ENCODE results near the gene ACP3. TPM values are rescaled to one million over a fixed set of nuclear protein-coding genes. Genes with fewer than 3 reads are reported as not detected.

Gene ACP3
- total and polyA plus RNA-seq, 12 donors, result 0.48 to 30.8 (median 7.4) TPM

GRCh38 chr3:132405609-132406299 lies 88.5 kb downstream of the ACP3 start:
- no peak for TF ChIP-seq CTCF (IDR thresholded peaks at IDR 0.05)
- TF ChIP-seq POLR2A (IDR thresholded peaks at IDR 0.05), result no peak
- Histone ChIP-seq H3K4me3 (no peak overlapping the region), H3K27me3 (no peaks in the 10 kb centered on the region), H3K4me1 (replicated peaks in 1 of 2) (peaks cover 9 to 24% of the 10 kb centered on the region in 2 donors), H3K27ac (peak overlapping the region in 3 of 5 donors; percentile 2 to 48 (median 20)), H3K36me3 (replicated peaks in 1 of 2) (no peaks in the 10 kb centered on the region), H3K9me3 (replicated peaks in 1 of 3) (no peaks in the 10 kb centered on the region)
- 77 to 83% (median 79%) methylated on average over 4 of the region's 4 CpGs for WGBS, 4 donors
- intact Hi-C loops (cut with DNase I), result no loop called here
- no peak for DNase-seq

GRCh38 chr3:132406587-132406986 lies 89.4 kb downstream of the ACP3 start:
- Histone ChIP-seq H3K27me3 (no peaks in the 10 kb centered on the region), H3K9me3 (replicated peaks in 1 of 3) (no peaks in the 10 kb centered on the region), H3K36me3 (replicated peaks in 1 of 2) (no peaks in the 10 kb centered on the region), H3K27ac (no peak overlapping the region), H3K4me3 (no peak overlapping the region), H3K4me1 (replicated peaks in 1 of 2) (peaks cover 9 to 24% of the 10 kb centered on the region in 2 donors)
- no peak for DNase-seq
- intact Hi-C loops (cut with DNase I), result no loop called here
- 94 to 97% (median 96%) methylated on average over 2 of the region's 2 CpGs for WGBS, 4 donors
- TF ChIP-seq POLR2A (IDR thresholded peaks at IDR 0.05) (no peak), CTCF (IDR thresholded peaks at IDR 0.05) (no peak)

GRCh38 chr3:132407025-132407424 lies 89.8 kb downstream of the ACP3 start:
- H3K4me3 ChIP-seq, result no peak overlapping the region
- no peak overlapping the region for H3K27ac ChIP-seq
- peaks cover 9 to 24% of the 10 kb centered on the region in 2 donors for H3K4me1 ChIP-seq (replicated peaks in 1 of 2)
- no peak for DNase-seq
- intact Hi-C loops (cut with DNase I), result no loop called here
- no peaks in the 10 kb centered on the region for H3K9me3 ChIP-seq (replicated peaks in 1 of 3)
- H3K27me3 ChIP-seq, result no peaks in the 10 kb centered on the region
- WGBS, 4 donors, result 76 to 87% (median 79%) methylated on average over 2 of the region's 2 CpGs
- TF ChIP-seq POLR2A (IDR thresholded peaks at IDR 0.05), result no peak
- no peak for TF ChIP-seq CTCF (IDR thresholded peaks at IDR 0.05)
- H3K36me3 ChIP-seq (replicated peaks in 1 of 2), result no peaks in the 10 kb centered on the region

Other genes starting within 250 kb of the ACP3 start
- gene DNAJC13, start 100.1 kb downstream of the ACP3 start, total RNA-seq, result 10 to 100 TPM; 26.6 to 50.5 (median 43.2) TPM
- gene DNAJC13, start 100.1 kb downstream of the ACP3 start, polyA plus RNA-seq, result 10 to 100 TPM in 2 of 3 donors, 1 to 10 TPM in 1; 7.4 to 29.3 (median 14.6) TPM